Sciatic nerve (tissue), 2 donors: ENCODE results near the gene CDH8. TPM values are rescaled to one million over a fixed set of nuclear protein-coding genes. Genes with fewer than 3 reads are reported as not detected.
"Not testable (repeated sequence)": the region's sequence is repeated elsewhere in the genome, so short reads cannot be mapped to it uniquely, and the experiment has no call there.

Source experiments
- ATAC-seq: fragments of 200-7000 bp; cut with Tn5 transposase; one replicate; pipeline ENCODE4 v1.9.1; 2020; ENCODE audit warnings: mild to moderate bottlenecking, moderate library complexity
- DNase-seq: peaks from one replicate; pipeline ENCODE4 v3.0.0-alpha.2; 2020; ENCODE audit warnings: low spot score
- intact Hi-C: fragments of 100-400 bp; cut with DNase I; formaldehyde crosslinking; loops from one replicate; pipeline ENCODE4 v1.14.2; 2022
- total RNA-seq: library from RNA; stranded (reverse); fragmentation: NEBNext Ultra II Directional; extraction: Animal tissue kit (Norgen Biotek cat#: 25700); gene quantifications from one replicate; pipeline ENCODE4 v1.2.1, GENCODE V29; 2021
- donor health status: DM: no; HTN: no; CAD: no.
- donor health status: DM: no; HTN: no; CAD: no.

The CDH8 gene
- total RNA-seq, 1 donor from 2014 or later, result not detected

GRCh38 chr16:61952841-61953240 is 83.4 kb downstream of the CDH8 start:
- ATAC-seq (no peak), DNase-seq (no peak)
- intact Hi-C loops, result no loop called here

DNA sequence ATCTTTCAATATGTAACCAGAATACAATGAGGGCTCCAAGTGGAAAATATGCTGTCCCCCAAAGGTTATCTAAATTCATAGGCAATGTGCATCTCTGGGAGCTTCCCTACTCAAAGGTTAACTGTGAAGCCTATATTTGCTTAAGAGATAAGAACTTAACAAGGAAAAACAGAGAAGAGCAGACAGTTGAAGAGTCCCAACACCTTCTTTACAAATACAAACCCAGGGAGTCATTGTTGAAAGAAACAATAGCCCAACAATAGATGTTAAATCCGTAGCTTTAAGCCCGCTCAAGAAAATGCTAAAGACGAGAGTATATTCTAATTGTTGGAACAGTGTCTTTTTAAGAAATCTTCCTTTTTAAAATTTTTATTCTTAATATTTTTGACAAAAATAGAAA is 87.8 kb downstream of the CDH8 start:
- ATAC-seq (no peak), DNase-seq (no peak)
- intact Hi-C loops, result no loop called here

- DNase-seq (no peak), ATAC-seq (no peak)
- intact Hi-C loops, result no loop called here
These were observed 90.2 kb downstream of the CDH8 start for GRCh38 chr16:61946019-61946418.

- DNase-seq (no peak), ATAC-seq (no peak)
- intact Hi-C loops, result no loop called here
These were observed 90.7 kb downstream of the CDH8 start for GRCh38 chr16:61945511-61945910.

DNA sequence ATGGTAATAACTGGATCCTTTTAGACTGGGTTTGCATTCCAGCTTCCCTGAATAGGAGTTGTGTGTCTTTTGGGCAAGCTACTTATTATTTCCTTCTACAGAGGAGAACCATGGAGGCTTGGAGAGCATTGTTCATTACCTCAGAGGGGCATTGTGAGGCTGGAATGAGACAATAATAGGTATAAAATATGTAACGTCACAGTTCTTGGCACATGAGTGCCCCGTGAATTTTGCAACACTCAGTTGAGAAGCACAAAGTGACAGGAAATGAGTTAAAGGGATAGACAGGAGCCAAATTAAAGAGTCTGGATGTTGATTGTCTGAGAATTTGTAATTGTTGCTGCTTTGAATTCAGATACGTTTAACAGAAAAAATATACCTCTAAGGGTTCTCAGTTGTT is 92.2 kb downstream of the CDH8 start:
- ATAC-seq (no peak), DNase-seq (no peak)
- intact Hi-C loops, result no loop called here

GRCh38 chr16:61940611-61941010 is 95.6 kb downstream of the CDH8 start:
- ATAC-seq (no peak), DNase-seq (no peak)
- intact Hi-C loops, result no loop called here

- ATAC-seq, result no peak
- intact Hi-C loops, result no loop called here
- no peak for DNase-seq
These were observed 98.6 kb downstream of the CDH8 start for GRCh38 chr16:61937646-61938045.

GRCh38 chr16:61936522-61936921 is 99.7 kb downstream of the CDH8 start:
- intact Hi-C loops, result no loop called here
- ATAC-seq (no peak), DNase-seq (no peak)

DNA sequence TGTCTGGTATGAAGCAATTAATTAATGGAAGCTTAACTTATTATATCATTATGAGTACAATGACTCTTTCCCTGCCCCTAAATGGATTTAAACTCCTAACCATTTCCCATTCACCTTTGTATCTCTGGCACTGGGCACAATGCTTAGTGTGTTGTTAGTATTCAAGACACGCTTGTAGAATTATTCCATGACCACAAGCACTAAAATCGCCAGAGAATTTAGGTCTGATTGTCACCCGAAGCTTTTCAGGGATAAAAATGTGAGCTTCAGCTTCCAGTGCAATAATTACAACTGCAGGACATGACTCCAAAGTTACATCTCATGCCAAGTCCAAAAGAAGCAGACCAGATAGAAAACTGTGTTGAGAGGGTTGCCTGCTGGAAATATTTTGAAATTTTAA is 101.6 kb downstream of the CDH8 start:
- intact Hi-C loops, result no loop called here

GRCh38 chr16:61929776-61930175 is 106.5 kb downstream of the CDH8 start:
- DNase-seq (no peak), ATAC-seq (no peak)
- intact Hi-C loops, result no loop called here

More for the DNA sequence above, 101.6 kb downstream of the CDH8 start:
- DNase-seq (no peak), ATAC-seq (no peak)

GRCh38 chr16:61926766-61927165 is 109.5 kb downstream of the CDH8 start:
- no peak for ATAC-seq
- DNase-seq, result no peak
- intact Hi-C loops, result no loop called here

DNA sequence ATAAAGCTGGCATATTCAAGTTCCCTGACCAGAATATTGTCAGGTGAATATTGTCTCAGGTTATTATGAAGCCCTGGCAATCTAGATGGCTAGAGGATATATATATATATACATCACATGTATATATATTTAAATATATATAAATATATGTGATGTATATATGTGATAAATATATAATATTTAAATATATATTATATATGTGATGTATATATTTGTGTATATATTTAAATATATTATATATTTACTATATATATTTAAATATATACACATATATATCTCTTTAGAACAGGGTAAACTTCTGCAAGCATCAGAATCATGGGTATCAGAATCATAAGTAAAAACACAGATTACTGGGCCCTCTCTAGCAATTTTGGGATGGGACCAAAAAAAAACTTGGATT is 112.6 kb downstream of the CDH8 start:
- ATAC-seq, result no peak
- intact Hi-C loops, result no loop called here

GRCh38 chr16:61921373-61921772 is 114.9 kb downstream of the CDH8 start:
- ATAC-seq, result no peak
- intact Hi-C loops, result no loop called here
- no peak for DNase-seq

More for the DNA sequence above, 112.6 kb downstream of the CDH8 start:
- no peak for DNase-seq

GRCh38 chr16:61917865-61918826 is 118.1 kb downstream of the CDH8 start:
- intact Hi-C loops, DNase-seq, ATAC-seq: not testable (repeated sequence)

DNA sequence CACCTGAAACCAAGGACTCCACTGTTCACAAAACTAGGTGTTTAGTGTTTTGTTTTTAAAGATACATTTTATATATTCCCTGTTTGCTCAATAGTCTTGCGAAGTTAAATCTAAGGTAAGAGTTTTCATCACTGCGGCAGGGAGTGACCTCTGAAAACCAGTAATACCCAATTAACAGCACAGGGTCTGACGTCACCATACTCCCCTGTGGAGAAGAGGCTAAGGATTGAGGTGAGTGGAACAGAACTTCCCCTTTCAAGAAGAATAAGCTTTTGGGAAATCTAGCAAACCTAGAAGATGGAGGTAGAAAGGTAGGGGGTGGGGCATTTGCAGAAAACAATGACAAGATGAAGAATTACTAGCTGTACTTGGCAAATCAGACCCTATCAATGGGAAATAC is 120.7 kb downstream of the CDH8 start:
- intact Hi-C loops, result no loop called here
- DNase-seq, result no peak
- ATAC-seq, result no peak

GRCh38 chr16:61909074-61909473 is 127.2 kb downstream of the CDH8 start:
- no peak for DNase-seq
- intact Hi-C loops, result no loop called here
- peak; percentile 77 for ATAC-seq

DNA sequence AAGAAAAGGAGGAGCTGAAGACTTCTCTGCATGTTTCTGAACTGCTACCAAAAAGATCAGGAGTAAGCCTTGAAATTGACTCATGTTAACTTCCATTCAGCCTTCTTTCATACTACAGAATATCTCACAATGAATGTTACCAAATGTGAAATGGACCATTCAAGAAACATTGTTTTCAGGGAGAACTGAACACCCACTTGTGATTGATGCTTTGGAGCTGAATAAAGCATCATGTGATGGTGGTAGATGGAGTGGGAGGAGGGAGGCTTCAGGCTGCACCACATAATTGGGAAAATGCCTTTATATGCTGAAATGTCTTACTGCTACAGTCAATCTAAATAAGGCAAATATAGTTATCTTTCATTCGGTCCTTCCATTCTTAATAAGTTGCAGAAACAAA is 127.8 kb downstream of the CDH8 start:
- intact Hi-C loops, result no loop called here
- no peak for DNase-seq
- ATAC-seq, result no peak

DNA sequence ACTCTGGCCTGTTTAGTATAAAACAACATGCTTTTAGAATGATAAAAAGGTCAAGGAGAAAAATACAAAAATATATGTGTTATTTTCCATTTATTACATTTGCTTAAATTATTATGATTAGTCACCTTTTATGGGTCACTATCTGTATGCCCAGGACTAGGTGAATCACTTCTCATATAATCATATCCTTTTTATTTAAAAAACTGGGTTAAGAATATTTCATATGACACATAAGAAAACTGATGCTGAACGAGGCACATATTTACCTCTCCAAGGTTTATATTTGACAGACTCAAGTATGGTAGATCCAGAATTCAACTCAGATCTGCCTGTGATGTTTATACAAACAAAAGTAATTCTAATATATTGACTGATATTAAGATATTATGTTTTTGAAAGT is 134.5 kb downstream of the CDH8 start:
- DNase-seq (no peak), ATAC-seq (no peak)
- intact Hi-C loops, result no loop called here

GRCh38 chr16:61900482-61900881 is 135.8 kb downstream of the CDH8 start:
- no peak for DNase-seq
- no peak for ATAC-seq
- intact Hi-C loops, result no loop called here

GRCh38 chr16:61897657-61898056 is 138.6 kb downstream of the CDH8 start:
- intact Hi-C loops, result no loop called here
- no peak for ATAC-seq
- no peak for DNase-seq

- DNase-seq (no peak), ATAC-seq (no peak)
- intact Hi-C loops, result no loop called here
These were observed 143.7 kb downstream of the CDH8 start for GRCh38 chr16:61892531-61892930.
